Activated CD4-positive, alpha-beta memory T cell treated with anti-CD3 and anti-CD28 coated beads for 36 hours (primary cell): Measurements from ENCODE around the gene DNAH10. TPM values are rescaled to one million over a fixed set of nuclear protein-coding genes. Genes with fewer than 3 reads are reported as not detected.
"Not testable (repeated sequence)": the region's sequence is repeated elsewhere in the genome, so short reads cannot be mapped to it uniquely, and the experiment has no call there.

ENCODE experiments used
- CTCF ChIA-PET: fragments of 350-600 bp; sonication (Branson Sonifier 250); formaldehyde crosslinking; loops from one replicate; lab custom pipeline; 2021; ENCODE audit warnings: antibody characterized with exemption, inconsistent platforms; lab: Charles Lee
- POLR2A ChIA-PET: fragments of 350-600 bp; sonication (Branson Sonifier 250); formaldehyde crosslinking; loops from one replicate; lab custom pipeline; 2021; ENCODE audit warnings: antibody characterized with exemption; lab: Charles Lee
- DNase-seq: peaks from one replicate; pipeline ENCODE4 v3.0.0-alpha.2; 2020
- H3K27ac Mint-ChIP-seq: one replicate; pipeline ENCODE4 v1.8.0; 2021; ENCODE audit warnings: mixed read lengths
- H3K27me3 Mint-ChIP-seq: one replicate; pipeline ENCODE4 v1.8.0; 2021; ENCODE audit warnings: mixed read lengths
- H3K36me3 Mint-ChIP-seq: one replicate; pipeline ENCODE4 v1.8.0; 2021; ENCODE audit warnings: mixed read lengths
- H3K4me1 Mint-ChIP-seq: one replicate; pipeline ENCODE4 v1.8.0; 2021; ENCODE audit warnings: low read depth, mixed read lengths
- H3K4me3 Mint-ChIP-seq: one replicate; pipeline ENCODE4 v1.8.0; 2021; ENCODE audit warnings: mild to moderate bottlenecking, mixed read lengths
- H3K9me3 Mint-ChIP-seq: one replicate; pipeline ENCODE4 v1.8.0; 2021; ENCODE audit warnings: mixed read lengths
- intact Hi-C: fragments of 100-400 bp; cut with micrococcal nuclease; formaldehyde crosslinking; loops from one replicate; pipeline ENCODE4 v1.15.1; 2023
- total RNA-seq, 2 experiments: library from RNA; stranded (reverse); gene quantifications; one replicate each; pipeline ENCODE4 v1.2.3, GENCODE V29; 2021

Gene DNAH10
- total RNA-seq, 2 experiments from 2014 or later: 0.10 to 0.19 TPM

DNA sequence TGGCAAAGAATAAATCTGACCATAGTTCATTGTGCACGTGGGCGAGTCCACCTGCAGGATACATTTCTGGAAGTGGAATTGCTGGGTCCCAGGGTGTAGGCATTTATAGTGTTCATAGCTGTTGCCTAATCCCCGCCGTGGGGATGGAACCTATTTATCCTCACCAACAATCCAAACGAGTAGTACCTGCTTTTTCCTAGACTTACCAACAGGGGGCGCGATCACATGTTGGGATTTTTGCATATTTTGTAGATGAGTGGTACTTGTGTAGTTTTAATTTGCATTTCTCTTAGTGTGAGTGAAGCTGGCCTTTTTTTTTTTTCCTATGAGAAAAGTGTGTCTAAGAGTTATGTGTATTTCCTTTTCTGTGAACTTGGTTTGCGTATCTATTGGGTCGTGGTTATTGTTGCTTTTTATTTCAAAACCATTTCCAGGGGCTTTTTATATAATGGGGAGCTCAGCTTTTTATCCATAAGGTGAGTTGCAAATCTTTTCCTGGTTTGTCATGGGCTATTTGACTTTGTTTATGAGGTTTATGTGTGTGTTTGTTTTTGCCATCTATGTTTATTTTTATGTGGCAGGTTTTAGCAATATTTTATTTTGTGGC, 143.3 kb downstream of the DNAH10 start:
- ChIA-PET POLR2A (no interaction called here), CTCF (interaction anchor here (0.7 to 6.1 kb wide), 26 partner anchors 10 to 338 kb away, joined by 3 to 107 read pairs (median 4); partner anchors contain the start of genes CCDC92 and ZNF664)
- no peaks in the 10 kb centered on the region for H3K9me3 Mint-ChIP-seq
- no peaks in the 10 kb centered on the region for H3K36me3 Mint-ChIP-seq
- peak overlapping the region; percentile 15 for H3K27ac Mint-ChIP-seq
- H3K27me3 Mint-ChIP-seq: peaks cover 7% of the 10 kb centered on the region
- H3K4me3 Mint-ChIP-seq: no peak overlapping the region
- DNase-seq: peak; percentile 79
- peaks cover 10% of the 10 kb centered on the region for H3K4me1 Mint-ChIP-seq
- intact Hi-C loops: loop anchor here (1.0 to 10.0 kb wide), 5 partner anchors 33 to 869 kb away; partner anchors contain the start of genes CCDC92 and ZNF664

DNA sequence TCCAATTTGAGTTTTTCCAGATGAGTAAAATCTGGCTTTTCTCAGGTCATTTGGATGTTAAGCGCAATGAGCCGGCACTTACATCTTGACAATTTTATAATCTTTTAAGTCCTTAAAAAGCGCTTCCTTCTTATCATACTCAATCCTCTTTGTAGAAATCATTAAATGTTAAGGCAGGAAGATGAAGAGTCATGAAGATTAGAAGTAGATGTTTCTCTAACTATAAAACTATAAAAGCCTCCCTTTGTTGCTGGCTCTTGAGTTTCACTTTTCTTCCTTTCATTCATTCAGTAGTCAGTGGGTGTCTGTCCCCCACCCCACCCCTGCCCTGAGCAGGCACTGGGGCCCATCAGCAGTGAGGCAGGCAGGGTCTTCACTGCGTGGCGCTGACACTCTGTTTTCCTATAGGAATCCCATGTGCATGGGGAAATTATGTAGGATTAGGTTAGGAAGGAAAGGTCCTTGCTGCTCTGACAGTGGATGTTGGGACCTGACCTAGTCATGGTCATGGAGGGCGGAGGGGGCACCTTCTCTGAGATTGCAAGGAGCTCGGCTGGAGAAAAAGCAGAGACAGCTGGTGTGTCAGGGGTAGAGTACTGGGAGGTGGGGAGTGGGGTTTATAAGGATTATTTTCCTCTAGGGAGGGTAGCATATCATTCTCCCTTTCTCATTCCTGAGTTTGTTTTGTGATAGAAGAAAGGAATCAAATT, 144.8 kb downstream of the DNAH10 start:
- H3K27me3 Mint-ChIP-seq: peaks cover 4% of the 10 kb centered on the region
- ChIA-PET CTCF (interaction anchor here (0.6 to 6.1 kb wide), 3 partner anchors 56 to 94 kb away, joined by 3 to 107 read pairs (median 4); no protein-coding TSS in a partner anchor), POLR2A (no interaction called here)
- no peaks in the 10 kb centered on the region for H3K9me3 Mint-ChIP-seq
- no peak overlapping the region for H3K4me3 Mint-ChIP-seq
- intact Hi-C loops: loop anchor here (10.0 kb wide), 1 partner anchor 868 kb away; no protein-coding TSS in a partner anchor
- peaks cover 9% of the 10 kb centered on the region for H3K4me1 Mint-ChIP-seq
- H3K27ac Mint-ChIP-seq: no peak overlapping the region
- H3K36me3 Mint-ChIP-seq: no peaks in the 10 kb centered on the region
- DNase-seq: no peak

DNA sequence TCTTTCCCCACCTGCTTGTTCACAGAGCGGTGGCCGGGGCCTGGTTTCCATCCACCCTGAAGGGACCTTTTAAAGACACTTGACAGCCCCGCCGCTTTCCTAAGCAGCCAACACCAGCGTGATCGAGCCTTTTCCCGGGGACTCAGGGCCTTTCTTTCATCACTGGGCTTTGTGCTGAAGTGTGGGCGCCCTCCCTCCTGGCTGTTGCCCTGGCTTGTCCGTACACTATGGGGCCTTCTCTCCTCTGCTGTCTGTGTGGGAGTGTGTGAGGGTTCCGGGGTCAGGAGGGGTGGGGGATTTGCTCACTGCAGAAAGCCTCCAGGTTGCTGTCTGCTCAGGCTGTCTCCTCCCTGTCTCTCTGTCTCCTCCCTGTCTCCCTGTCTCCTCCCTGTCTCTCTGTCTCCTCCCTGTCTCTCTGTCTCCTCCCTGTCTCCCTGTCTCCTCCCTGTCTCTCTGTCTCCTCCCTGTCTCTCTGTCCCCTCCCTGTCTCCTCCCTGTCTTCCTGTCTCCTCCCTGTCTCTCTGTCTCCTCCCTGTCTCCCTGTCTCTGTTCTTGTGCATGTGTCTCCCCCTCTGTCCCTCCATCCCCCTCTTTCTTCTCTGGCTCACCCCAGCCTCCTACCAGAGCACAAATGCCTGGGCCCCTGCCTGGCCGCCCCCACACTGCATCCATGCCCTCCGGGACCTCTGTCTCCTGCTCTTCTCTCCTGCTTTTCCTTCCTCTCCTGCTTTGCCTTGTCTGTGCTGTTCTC, 145.8 kb downstream of the DNAH10 start:
- Mint-ChIP-seq H3K9me3 (no peaks in the 10 kb centered on the region), H3K36me3 (no peaks in the 10 kb centered on the region), H3K4me3 (no peak overlapping the region), H3K27ac (no peak overlapping the region), H3K27me3 (peaks cover 4% of the 10 kb centered on the region), H3K4me1 (peaks cover 9% of the 10 kb centered on the region)
- POLR2A ChIA-PET: no interaction called here
- CTCF ChIA-PET: no interaction called here
- DNase-seq: no peak
- intact Hi-C loops: loop anchor here (10.0 kb wide), 1 partner anchor 867 kb away; no protein-coding TSS in a partner anchor

DNA sequence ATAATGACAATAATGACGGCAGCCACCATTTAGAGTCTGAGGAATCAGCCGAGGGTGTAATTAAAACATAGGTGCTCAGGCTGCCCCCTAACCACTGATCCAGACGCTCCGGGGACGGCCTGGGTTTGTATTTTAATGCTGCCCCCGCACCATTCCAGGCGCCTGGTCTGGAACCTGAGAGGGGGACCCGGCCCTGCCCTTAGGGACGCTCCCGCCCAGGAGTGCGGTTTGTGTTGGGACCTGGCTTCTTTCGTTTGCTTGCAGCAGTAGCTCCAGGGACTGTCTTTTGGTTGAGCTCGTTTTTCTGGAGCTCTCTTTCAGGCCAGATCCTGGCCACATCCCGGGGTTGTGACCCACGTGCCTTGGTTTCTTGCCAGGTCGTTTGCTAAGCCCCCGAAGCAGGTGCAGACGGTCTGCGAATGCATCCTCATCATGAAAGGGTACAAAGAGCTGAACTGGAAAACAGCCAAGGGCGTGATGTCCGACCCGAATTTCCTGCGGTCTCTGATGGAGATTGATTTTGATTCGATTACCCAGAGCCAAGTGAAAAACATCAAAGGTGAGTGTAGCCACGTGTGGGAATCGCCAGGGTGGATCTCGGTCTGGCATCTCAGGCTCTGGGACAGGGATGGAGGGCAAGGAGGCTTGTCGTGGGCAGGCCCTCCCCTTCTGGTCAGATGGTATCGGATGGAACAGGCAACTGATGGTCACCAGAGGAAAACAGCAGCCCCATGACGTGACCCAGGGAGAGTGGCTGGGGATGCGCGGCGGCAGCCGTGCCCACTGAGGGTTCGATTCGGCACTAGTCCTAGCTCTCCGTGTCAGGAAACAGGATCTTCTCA, 147.0 kb downstream of the DNAH10 start:
- ChIA-PET POLR2A (no interaction called here), CTCF (interaction anchor here (1.1 to 2.7 kb wide), 4 partner anchors 9 to 124 kb away, joined by 3 to 10 read pairs (median 4); no protein-coding TSS in a partner anchor)
- Mint-ChIP-seq H3K36me3 (no peaks in the 10 kb centered on the region), H3K9me3 (no peaks in the 10 kb centered on the region), H3K27me3 (peaks cover 4% of the 10 kb centered on the region), H3K4me3 (no peak overlapping the region), H3K27ac (no peak overlapping the region), H3K4me1 (peaks cover 9% of the 10 kb centered on the region)
- no peak for DNase-seq
- intact Hi-C loops: loop anchor here (10.0 kb wide), 1 partner anchor 866 kb away; no protein-coding TSS in a partner anchor

DNA sequence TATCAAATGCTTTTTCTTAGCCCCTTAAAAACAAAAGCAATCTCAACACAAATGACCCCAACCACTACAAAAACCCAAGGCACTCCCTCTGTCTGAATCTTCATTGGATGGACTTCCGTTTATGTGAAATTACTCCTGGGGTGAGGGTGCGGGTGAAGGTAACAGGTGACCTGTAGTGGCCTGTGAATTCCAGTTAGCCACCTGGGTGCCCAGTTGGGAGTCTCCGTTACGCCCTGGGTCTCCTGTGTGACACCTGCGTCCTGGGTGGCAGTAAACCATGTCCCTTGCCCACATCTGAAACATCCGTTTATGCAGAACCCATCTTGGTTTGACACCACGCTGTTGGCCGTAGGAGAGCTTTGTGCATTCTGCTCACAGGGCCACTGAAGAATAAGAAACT, 148.0 kb downstream of the DNAH10 start:
- peaks cover 4% of the 10 kb centered on the region for H3K27me3 Mint-ChIP-seq
- no peaks in the 10 kb centered on the region for H3K9me3 Mint-ChIP-seq
- intact Hi-C loops: no loop called here
- ChIA-PET POLR2A (no interaction called here), CTCF (interaction anchor here (1.1 to 2.7 kb wide), 4 partner anchors 27 to 123 kb away, joined by 3 to 10 read pairs (median 5); no protein-coding TSS in a partner anchor)
- no peak overlapping the region for H3K4me3 Mint-ChIP-seq
- peaks cover 9% of the 10 kb centered on the region for H3K4me1 Mint-ChIP-seq
- DNase-seq: no peak
- no peak overlapping the region for H3K27ac Mint-ChIP-seq
- no peaks in the 10 kb centered on the region for H3K36me3 Mint-ChIP-seq

DNA sequence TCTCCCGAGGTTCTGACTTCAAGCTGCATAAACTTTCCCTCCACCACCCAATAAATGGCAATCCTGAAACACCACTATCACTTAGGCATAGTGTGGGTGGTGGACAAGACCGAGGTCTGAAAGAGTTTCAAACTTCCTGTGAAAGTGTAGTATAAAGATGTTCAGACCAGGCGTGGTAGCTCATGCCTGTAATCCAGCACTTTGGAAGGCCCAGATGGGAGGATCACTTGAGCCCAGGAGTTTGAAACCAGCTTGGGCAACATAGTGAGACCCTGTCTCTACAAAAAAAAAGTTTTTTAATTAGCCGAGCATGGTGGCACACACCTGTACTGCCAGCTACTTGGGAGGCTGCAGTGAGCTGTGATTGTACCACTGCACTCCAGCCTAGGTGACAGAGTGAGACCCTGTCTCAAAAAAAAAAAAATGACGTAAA, 148.7 kb downstream of the DNAH10 start:
- H3K9me3 Mint-ChIP-seq: no peaks in the 10 kb centered on the region
- peaks cover 3% of the 10 kb centered on the region for H3K4me1 Mint-ChIP-seq
- CTCF ChIA-PET: interaction anchor here (1.8 to 2.7 kb wide), 3 partner anchors 27 to 122 kb away, joined by 5 to 10 read pairs (median 5); no protein-coding TSS in a partner anchor
- intact Hi-C loops: no loop called here
- H3K27ac Mint-ChIP-seq: no peak overlapping the region
- POLR2A ChIA-PET: no interaction called here
- no peaks in the 10 kb centered on the region for H3K27me3 Mint-ChIP-seq
- no peak overlapping the region for H3K4me3 Mint-ChIP-seq
- DNase-seq: no peak
- no peaks in the 10 kb centered on the region for H3K36me3 Mint-ChIP-seq

DNA sequence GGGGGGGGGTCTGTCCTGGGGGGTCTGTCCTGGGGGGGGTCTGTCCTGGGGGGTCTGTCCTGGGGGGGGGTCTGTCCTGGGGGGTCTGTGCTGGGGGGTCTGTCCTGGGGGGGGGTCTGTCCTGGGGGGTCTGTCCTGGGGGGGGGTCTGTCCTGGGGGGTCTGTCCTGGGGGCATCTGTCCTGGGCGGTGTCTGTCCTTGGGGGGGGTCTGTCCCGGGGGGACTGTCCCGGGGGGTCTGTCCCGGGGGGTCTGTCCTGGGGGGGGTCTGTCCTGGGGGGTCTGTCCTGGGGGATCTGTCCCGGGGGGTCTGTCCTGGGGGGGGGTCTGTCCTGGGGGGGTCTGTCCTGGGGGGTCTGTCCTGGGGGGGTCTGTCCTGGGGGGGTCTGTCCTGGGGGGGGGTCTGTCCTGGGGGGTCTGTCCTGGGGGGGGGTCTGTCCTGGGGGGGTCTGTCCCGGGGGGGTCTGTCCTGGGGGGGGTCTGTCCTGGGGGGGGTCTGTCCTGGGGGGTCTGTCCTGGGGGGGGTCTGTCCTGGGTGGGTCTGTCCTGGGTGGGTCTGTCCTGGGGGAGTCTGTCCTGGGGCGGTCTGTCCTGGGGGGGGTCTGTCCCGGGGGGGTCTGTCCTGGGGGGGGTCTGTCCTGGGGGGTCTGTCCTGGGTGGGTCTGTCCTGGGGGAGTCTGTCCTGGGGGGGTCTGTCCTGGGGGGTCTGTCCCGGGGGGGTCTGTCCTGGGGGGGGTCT, 149.7 kb downstream of the DNAH10 start:
- H3K36me3 Mint-ChIP-seq, H3K4me3 Mint-ChIP-seq, DNase-seq, H3K27ac Mint-ChIP-seq, POLR2A ChIA-PET, H3K9me3 Mint-ChIP-seq, intact Hi-C loops, H3K27me3 Mint-ChIP-seq: not testable (repeated sequence)
- CTCF ChIA-PET: interaction anchor here (2.0 kb wide), 1 partner anchor 26 kb away, joined by 5 read pairs; no protein-coding TSS in a partner anchor
- H3K4me1 Mint-ChIP-seq: peaks cover 10% of the 10 kb centered on the region

DNA sequence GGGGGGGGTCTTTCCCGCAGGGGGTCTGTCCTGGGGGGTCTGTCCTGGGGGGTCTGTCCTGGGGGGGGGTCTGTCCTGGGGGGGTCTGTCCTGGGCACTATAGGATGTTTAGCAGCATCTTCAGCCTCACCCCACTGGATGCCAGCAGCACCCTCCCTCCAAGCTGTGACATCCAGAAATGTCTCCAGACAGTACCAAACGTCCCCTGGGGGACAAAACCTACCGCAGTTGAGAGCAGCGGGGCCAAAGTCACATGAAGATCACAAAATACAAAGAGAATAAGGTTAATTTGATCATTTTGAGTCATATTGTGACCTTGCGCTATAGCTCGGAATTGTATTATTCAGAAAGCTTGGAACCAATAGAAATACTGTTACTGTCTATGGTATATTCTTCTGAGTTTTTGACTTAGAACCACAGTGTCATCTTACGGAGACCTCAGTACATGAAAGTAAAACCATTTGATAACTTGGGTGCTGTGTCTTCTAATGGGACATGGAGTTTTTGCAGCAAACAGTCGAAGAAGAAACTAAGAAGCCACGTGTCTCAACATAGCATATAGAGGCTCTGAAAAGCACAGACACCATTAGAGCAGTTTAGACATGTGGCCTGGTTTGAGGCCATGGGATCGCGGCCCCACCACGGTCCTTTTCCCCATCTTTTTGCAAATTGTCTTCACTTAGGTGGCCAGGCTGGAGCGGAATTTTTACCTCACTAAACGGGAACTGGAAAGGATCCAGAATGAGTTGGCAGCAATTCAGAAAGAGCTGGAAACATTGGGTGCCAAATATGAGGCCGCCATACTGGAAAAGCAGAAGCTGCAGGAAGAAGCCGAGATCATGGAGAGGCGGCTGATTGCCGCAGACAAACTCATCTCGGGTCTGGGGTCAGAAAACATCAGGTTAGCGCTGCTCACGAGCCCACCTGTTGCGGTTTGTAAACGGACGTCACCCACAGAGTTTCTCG, 150.6 kb downstream of the DNAH10 start:
- H3K36me3 Mint-ChIP-seq: no peaks in the 10 kb centered on the region

DNA sequence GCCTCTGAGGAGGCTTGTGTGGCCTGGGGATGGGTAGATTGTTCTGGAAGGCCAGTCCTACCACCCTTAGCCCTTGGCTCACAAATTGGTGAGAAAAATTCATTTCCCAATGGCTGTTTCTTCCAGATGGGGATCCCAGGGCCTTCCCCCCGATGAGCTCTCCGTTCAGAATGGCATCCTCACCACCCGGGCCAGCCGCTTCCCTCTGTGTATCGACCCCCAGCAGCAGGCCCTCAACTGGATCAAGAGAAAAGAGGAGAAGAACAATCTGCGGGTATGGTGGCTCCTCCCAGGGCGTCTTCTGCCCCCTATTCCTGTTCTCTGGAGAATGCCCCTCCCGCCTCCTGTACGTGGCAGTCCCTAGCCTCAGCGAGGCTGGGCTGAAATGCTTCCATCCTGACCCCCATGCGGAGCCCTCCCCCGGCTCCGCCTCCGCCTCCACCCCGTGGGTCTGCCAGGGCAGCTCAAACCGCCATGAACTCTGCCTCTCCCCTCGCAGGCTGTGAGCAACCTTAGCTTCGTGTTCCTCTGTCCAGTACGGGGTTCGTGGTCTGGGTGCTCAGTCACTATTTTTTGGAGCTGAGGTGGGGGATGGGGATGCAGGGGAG, 152.7 kb downstream of the DNAH10 start:
- Mint-ChIP-seq H3K27ac (no peak overlapping the region), H3K4me3 (no peak overlapping the region), H3K4me1 (peaks cover 12% of the 10 kb centered on the region), H3K27me3 (peaks cover 4% of the 10 kb centered on the region), H3K36me3 (no peaks in the 10 kb centered on the region), H3K9me3 (no peaks in the 10 kb centered on the region)
- no peak for DNase-seq
- intact Hi-C loops: no loop called here
- ChIA-PET CTCF (interaction anchor here (0.8 to 4.1 kb wide), 2 partner anchors 9 to 849 kb away, joined by 3 to 24 read pairs; no protein-coding TSS in a partner anchor), POLR2A (no interaction called here)

More for the DNA sequence above, 150.6 kb downstream of the DNAH10 start:
- CTCF ChIA-PET: interaction anchor here (1.5 to 4.1 kb wide), 2 partner anchors 7 to 120 kb away, joined by 4 to 24 read pairs; no protein-coding TSS in a partner anchor
- Mint-ChIP-seq H3K4me1 (peaks cover 12% of the 10 kb centered on the region), H3K4me3 (no peak overlapping the region), H3K27me3 (no peaks in the 10 kb centered on the region), H3K9me3 (no peaks in the 10 kb centered on the region), H3K27ac (no peak overlapping the region)
- no peak for DNase-seq
- intact Hi-C loops: no loop called here
- POLR2A ChIA-PET: no interaction called here
